GM19372 (cell line): ENCODE results near the gene CCL22.

ENCODE experiments used
- ATAC-seq: cut with Tn5 transposase; IDR thresholded peaks from one replicate; pipeline ENCODE4 v1.9.1; 2021; ENCODE audit warnings: mild to moderate bottlenecking, low read depth, moderate library complexity; ENCODE audit not compliant: unreplicated experiment

CCL22 gene

DNA sequence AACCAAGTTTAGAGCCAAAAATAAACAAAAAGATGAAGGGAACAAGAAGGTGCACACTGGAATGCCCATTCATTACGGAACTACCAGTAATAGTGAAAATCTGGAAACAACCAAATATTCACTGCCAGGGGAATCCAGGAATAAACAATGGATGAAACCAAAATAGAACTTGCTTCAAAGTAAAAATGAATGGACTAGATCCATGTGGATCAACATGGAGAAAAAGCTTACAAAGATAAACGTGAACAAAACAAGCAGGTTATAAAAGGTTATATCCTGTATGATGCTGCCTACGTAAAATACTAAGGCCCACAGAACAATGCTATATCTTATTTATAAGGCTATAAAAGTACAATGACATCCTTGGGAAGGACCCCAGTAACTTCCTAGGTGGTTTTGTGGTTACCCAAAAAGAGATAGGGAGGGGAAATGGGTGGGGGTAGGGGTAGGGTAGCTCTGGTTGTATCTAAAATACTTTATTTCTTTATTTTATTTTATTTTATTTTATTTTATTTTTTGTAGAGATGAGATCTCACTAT, 12.8 kb upstream of the CCL22 start:
- no peak for ATAC-seq

DNA sequence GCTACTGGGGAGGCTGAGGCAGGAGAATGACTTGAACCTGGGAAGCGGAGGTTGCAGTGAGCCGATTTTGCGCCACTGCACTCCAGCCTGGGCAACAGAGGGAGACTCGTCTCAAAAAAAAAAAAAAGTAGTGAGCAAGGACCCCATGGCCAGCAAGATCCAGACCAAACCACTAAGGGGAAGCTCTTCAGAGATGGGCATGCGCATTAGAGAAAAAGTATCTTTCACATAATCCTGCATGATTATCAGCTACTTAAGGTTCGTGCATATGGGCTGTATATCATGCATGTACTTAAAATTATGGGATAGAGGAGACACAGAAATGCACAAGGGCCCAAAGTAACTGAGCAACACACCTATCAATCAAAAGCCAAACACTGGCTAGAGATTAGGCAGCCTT, 10.7 kb upstream of the CCL22 start:
- no peak for ATAC-seq

DNA sequence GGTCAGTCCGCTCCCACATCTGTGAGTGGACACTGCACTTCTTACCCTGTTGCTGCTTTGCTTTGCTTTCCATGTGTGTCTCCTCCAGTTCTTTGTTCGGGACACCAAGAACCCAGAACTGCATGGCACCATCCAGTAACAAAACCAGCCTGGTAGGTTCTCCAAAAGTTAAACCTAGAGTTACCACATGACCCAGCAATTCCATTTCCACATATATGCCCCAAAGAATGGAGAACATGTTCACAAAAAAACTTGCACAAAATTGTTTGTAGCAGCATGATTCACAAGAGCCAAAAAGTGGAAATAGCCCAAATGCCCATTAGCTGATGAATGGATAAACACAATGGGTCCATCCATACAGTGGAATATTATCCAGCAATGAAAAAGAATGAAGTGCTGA, 10.3 kb upstream of the CCL22 start:
- ATAC-seq, result no peak

DNA sequence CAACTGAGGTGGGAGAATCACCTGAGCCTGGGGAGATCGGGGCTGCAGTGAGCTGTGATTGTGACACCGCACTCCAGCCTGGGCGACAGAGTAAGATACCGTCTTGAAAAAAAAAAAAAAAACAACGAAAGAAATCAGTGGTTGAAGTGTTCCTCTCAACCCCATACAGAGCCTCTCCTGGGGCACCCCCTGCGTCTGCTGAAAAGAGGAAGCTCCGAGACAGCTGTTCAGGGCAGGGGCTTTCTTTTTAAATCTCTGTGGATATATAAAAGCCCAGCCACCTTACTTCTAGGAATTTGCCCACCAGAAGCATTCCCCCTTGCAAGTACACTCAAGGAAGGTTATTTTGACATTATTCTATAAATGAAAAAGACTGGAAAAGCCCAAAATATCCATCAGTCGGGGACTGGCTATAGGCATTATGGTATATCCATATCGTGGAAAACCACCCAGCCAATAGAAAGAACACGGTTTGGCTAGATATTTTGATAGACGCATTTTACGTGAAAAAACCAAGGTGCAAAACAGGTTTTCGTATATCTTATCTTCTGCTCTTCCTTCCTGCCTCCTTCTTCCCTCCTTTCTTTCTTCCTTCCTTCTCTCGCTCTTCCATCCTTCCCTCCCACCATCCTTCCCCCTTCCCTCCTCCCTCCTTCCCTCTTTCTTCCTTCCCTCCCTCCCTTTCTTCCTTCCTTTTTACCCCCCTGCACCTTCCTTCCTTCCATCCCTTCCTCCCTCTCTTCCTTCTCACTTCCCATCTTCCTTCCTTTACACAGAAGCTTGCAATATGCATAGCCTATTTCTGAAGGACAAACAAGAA, 9.2 kb upstream of the CCL22 start:
- peak; percentile 88 for ATAC-seq

DNA sequence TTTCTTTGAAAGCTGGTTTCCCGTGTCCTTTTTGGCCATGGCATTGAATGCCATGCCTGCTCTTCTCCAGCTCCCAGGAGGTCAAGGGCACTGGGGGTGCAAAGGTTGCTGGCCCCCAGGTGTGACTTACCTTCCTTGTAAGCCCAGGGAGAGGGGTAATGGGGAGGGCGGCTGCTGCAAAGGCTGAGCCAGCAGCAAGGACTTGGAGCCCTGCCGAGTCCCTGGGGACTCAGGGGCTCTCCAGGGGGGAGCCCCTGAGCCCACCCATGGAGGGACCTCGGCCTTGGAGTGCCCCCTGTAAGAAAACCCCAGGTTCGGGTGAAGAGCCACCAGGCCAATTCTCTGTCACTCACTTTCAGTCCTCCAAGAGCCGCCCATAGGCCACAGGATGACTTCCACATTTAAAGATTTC, 5.9 kb upstream of the CCL22 start:
- ATAC-seq, result no peak

DNA sequence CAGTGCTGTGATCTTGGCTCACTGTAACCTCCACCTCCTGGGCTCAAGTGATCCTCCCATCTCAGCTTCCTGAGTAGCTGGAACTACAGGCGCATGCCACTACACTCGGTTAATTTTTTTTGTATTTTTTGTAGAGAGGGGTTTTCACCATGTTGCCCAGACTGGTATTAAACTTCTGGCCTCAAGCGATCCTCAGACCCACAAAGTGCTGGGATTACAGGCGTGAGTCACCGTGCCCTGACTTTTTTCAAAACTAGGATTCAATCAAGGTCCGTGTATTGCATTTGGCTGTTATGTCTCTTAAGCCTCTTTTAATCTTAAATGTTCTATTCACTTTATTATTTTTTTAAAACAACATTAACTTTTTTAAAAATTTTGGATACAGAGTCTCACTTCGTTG, 4.3 kb upstream of the CCL22 start:
- no peak for ATAC-seq

DNA sequence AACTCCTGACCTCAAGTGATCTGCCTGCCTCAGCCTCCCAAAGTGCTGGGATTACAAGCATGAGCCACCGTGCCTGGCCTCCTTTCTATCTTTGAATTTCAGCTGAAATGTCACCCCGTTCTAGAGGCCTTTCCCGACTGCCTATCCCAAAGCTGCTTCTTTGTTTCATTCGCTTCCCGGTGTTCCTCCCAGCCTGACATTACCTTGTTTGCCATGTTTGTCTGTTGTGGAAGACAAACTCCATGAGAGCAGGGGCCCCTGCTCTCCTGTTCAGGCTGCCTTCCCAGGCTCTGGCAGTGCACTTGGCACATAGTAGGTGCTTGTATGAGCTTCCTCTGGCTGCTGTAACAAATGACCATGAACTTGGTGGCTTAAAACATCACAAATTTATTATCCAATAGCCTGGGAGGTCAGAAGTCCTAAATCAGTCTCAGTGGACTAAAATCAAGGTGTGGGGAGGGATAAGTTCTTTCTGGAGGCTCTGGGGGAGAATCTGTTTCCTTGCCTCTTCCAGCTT, 2.6 kb upstream of the CCL22 start:
- no peak for ATAC-seq

DNA sequence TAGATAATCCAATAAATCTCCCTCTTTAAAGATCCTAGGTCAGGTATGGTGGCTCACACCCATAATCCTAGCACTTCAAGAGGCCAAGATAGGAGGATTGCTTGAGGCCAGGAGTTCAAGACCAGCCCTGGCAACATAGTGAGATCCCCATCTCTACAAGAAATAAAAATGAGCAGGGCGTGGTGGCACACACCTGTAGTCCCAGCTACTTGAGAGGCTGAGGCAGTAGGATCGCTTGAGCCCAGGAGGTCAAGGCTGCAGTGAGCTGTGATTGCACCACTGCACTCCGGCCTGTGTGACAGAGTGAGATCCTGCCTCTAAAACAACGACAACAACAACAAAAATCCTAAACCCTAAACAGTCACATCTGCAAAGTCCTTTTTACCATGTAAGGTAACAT, 2.0 kb upstream of the CCL22 start:
- no peak for ATAC-seq

DNA sequence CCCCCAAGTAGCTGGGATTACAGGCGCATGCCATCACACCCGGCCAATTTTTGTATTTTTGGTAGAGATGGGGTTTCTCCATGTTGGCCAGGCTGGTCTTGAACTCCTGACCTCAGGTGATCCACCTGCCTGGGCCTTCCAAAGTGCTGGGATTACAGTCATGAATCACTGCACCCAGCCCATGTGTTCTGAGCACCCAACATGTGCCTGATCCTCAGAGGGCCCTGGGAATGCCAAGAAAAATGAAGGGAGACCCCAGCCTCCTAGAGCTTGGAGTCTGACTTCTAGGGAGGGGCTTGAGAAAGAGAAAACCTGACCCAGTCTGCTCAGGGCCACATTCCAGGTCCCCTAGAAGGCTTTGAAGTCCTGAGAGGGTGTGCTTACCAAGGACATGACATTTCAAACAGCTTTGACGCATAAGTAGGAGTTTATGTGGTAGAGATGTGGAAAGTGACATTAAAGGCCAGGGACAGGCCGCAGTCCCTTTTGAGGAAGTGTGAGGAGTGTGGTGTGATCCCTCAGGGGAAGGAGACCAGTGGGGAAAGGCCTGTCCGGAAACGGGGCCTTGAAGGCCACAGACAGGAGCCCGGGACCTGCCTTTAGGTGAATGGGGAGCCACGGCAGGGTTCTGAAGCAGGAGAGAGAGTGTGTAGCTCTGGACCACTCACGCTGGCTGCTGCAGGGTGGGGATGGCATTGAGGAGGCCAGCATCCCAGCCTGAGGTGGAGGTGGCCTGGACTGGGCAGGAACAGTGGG, 1.1 kb upstream of the CCL22 start:
- no peak for ATAC-seq

DNA sequence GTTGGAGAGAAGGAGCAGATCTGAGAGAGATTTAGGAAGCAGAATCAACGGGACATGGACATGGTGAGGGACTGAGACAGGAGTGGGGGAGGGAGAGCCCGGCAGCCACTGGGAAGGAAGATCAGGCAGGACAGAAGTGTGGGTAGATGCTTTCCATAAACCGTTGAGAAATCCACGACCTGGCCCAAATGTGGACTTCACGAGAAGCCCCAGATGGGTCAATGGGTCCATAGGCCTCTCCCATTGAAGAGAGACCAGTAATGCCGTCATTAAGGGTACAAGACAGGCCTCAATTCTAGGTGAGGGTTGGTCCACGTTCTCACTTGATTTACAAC, 530 bp upstream of the CCL22 start:
- ATAC-seq, result no peak

DNA sequence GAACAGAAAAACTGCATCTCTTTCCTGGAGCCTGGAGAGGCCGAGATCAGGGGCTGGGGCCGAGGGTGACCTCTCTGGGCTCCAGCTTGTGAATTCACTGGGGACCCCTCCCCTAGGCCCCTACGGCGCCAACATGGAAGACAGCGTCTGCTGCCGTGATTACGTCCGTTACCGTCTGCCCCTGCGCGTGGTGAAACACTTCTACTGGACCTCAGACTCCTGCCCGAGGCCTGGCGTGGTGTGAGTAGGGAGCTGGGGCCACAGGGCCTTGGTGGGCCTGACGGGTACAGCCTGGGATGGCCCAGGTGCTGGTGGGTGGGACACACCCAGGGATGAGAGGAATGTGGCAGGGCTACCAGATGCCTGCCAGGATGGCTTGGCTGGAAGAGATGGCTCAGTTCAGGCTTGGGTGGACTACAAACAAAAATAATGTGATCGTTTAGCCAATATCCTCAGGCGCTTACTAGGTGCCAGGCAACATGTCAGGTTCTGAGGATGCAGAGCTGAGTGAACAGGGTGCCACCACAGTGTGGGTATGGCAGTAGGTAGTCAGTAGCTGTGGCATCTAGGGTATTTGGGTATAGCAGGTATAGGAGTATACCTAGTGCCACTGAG, 1.8 kb downstream of the CCL22 start:
- ATAC-seq, result no peak

DNA sequence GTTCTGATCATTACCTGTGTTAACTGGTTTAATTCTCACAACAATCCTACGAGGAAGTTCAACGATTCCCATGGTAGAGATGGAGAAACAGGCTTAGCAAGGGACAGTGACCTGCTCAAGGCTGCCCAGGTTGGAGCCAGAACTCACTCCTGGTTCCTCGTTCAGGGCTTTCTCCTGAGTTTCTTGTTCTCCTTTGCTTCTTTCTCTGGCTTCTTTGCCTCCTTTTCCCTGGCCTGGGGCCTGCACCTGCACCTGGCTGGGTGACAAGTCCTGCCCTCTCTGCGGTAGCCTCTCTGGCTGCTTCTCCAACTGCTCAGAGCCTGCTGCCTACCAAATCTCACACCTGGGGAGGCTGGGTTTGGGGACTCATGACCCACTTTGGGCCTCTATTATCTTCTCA, 2.8 kb downstream of the CCL22 start:
- ATAC-seq, result no peak

DNA sequence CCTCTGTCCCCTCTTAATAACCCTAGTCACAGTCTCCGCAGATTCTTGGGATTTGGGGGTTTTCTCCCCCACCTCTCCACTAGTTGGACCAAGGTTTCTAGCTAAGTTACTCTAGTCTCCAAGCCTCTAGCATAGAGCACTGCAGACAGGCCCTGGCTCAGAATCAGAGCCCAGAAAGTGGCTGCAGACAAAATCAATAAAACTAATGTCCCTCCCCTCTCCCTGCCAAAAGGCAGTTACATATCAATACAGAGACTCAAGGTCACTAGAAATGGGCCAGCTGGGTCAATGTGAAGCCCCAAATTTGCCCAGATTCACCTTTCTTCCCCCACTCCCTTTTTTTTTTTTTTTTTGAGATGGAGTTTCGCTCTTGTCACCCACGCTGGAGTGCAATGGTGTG, 5.6 kb downstream of the CCL22 start:
- ATAC-seq, result no peak

DNA sequence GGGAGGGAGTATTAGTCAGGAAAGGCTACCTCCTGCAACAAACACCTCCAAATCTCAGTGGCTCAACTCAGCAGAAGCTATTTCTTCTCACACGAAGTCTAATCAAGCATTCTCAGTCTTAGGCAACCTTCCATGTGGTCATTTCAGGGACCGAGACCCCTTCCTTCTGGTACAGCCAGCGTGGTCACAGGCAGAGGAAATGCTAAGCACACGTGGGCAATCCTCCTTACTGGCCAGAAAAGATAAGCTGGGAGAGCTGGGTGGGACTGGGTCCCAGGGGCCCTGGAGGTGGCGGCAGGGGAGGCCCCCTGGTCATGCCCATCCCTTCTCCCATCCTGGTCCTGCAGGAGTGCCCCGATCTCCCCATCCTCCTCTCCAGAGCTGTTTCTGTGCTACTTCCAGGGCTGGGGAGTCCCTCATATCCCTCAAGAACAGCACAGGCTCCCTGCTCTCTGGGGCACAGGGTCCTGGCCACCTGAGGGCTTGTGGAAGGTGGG, 8.0 kb downstream of the CCL22 start:
- no peak for ATAC-seq

DNA sequence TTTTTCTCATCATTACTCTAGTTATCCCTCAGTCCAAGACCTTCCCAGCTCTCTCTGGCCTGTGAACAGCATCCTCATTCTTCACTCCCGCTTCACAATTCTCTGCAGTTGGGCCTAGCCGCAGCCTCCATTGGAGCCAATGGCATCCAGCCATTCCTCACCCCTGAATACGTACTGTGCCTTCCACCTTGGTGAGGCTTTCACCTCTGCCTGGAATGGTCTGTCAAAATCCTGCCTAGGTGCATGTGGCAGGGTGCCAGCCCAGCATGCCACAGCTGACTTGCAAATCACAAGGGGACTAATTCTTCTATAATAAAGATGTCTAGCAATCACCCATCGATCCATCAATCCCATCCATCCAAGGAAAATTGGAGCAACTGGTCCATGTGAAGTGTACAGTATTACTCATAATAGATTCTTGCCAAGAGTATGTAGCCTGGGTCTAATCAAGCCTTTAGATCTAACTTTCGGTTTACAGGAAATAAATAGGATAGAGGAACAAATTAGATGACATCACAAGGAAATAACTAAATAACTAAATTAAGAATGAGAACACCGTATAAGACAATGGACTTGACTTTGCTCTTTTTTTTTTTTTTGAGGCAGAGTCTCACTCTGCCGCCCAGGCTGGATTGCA, 8.7 kb downstream of the CCL22 start:
- ATAC-seq, result no peak

DNA sequence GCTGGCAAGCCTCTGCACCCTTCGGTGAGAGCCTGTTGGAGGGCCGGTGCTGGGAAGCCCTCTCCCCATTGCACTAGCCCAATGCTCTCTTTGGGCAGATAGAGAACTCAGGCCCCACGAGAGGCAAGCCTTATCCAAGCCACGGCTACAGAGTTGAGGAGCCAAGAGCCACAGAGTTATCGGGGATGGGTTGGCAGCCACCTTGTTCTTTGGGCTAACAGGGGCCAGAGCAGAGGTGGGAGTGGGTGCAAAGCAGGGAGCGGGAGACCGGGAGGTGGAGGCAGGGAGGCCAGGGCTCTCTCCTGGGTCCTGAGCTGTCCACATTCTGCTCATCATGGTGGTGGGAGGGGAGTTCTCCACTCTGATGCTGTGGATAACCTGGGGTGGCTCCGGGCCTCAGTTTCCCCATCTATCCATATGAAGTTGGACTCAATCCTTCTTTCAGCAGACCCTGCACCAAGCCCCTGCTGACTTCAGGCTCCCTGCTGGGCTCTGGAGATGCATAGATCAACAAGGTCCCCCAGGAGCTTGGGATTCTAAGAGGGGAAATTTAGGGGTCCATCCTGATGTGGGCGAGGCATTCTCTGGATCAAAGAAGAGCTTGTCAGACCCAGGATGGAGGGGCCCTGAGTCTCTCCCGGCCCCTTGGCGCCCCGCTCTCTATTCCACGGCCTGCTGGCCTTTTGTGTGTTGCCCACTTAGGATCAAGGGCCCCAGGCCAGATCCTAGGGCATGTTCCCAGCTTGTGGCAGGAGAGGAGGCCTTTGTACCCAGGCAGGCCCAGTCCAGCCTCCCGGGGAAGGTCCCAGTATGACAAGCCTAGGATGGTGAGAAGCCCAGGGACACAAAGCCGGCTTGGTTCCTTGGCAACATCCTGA, 13.2 kb downstream of the CCL22 start:
- ATAC-seq, result no peak

DNA sequence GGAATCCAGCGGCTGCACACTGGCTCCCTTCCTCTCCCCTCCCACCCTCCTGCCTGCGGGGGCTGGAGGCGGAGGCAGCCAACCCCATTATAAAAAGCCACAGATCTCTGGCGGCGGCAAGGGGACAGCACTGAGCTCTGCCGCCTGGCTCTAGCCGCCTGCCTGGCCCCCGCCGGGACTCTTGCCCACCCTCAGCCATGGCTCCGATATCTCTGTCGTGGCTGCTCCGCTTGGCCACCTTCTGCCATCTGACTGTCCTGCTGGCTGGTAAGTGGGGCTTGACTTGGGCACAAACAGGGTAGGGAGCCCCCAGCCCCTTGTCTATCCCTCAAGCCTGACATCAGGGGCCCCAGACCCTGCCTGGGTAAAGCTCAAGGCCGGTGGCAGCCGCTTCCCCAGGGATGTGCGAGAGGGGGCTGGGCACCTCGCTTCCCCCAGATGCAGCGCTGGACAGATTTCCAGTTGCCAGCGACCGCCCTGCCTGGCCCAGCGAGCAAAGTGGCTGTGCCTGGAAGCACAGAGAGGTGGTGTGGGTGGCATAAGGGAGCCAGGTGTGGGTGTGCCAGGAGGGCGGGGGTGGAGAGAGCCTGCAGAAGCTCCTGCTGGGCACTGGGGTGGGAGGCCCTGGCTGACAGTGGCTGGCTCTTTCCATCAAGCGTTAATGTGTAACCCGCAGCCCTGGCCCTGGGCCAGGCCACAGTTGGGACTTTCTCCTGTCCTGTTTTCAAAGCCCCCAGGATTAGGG, 14.0 kb downstream of the CCL22 start, which contains the start of gene CX3CL1:
Gene CX3CL1, plus strand, starts transcription at position 119 of the 745 bp plus-strand sequence. Its CDS starts 79 bp downstream, at position 198.
- no peak for ATAC-seq

DNA sequence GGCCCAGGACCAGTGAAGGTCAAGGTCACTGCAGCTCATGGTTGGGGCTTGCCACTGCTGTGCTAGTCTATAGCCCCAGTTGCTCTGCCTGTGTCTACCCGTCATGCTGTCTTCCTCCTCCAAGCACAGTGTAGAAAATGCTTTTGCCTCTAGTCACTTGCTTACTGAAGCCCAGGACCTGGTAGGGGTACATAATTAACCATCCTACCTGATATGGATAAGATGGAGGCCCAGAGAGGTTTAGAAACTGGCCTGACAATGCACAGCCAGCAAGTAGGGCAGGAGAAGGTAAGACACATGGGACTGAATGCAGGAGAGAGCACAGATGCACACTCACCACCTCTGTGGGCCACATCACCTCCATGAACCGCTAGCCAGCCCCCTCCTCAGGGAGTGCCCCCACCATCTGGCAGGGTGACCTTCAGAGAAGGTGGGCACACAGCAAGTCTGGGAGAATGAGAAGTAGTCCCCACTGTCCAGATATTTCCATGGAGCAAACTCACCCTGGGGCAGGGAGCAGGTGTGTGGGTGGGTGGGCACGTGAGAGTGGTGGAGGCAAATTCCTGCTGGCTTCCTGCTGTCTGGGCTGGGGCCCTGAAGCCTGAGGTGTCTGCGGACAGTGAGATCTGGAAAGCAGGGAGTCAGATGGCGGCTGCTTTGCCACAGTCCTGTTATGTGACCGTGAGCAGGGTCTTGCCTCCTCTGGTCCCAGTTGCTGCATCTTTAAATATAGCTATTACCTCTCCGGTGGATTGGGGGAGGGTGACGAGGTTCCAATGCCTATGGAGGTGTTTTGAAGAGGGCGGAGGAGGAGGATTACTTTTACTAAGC, 14.7 kb downstream of the CCL22 start:
- ATAC-seq, result no peak
